Stomach (tissue), 4 donors: ENCODE results near the gene NAA40.

Experiments
- EP300 ChIP-seq: sonication (generic); formaldehyde crosslinking; IDR thresholded peaks from one replicate; pipeline ENCODE4 v1.6.1; 2017; ENCODE audit warnings: antibody characterized with exemption
- POLR2A ChIP-seq, 4 donors: fragments of 450-650 bp; IDR thresholded peaks; one replicate each; pipeline ENCODE4 v1.6.1; 2016; ENCODE audit warnings: antibody characterized with exemption in 4 of 4, control low read depth in 2 of 4, mild to moderate bottlenecking in 1 of 4, moderate library complexity in 1 of 4
- POLR2AphosphoS5 ChIP-seq, 3 donors: sonication (generic); formaldehyde crosslinking; IDR thresholded peaks; one replicate each; pipeline ENCODE4 v1.6.1; 2016; ENCODE audit warnings: antibody characterized with exemption in 3 of 3
- TF ChIP-seq, protein P1 (sequence below), 7 experiments: fragments of 450-650 bp in 4 of 7; fragments of 200-600 bp in 3 of 7; sonication (generic) in 3 of 7; IDR thresholded peaks; one replicate each; pipeline ENCODE4 v1.5.1; 2016 to 2019; ENCODE audit warnings: antibody characterized with exemption in 7 of 7, control low read depth in 2 of 7, mild to moderate bottlenecking in 1 of 7

DNA sequence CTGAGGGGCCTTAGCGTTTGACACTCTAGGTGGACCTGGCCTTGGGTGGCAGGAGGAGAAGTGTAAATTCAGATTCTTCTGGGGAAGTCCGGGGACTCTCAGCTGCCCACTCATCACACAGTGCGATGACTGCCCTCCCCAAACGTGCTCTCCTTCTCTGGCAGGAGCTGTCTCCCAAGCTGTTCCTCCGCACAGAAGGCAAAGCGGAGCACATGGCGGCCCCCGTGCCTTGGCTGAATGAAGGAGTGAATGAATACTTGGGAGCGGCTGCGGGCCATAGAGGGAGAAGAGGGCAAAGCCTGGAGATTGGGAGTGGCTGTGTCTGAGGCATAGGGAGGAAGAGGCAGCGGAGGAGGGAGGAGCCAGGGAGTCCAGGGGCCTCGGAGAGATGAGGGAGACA is 6.9 kb upstream of the NAA40 start:
- TF ChIP-seq, protein P1, sequence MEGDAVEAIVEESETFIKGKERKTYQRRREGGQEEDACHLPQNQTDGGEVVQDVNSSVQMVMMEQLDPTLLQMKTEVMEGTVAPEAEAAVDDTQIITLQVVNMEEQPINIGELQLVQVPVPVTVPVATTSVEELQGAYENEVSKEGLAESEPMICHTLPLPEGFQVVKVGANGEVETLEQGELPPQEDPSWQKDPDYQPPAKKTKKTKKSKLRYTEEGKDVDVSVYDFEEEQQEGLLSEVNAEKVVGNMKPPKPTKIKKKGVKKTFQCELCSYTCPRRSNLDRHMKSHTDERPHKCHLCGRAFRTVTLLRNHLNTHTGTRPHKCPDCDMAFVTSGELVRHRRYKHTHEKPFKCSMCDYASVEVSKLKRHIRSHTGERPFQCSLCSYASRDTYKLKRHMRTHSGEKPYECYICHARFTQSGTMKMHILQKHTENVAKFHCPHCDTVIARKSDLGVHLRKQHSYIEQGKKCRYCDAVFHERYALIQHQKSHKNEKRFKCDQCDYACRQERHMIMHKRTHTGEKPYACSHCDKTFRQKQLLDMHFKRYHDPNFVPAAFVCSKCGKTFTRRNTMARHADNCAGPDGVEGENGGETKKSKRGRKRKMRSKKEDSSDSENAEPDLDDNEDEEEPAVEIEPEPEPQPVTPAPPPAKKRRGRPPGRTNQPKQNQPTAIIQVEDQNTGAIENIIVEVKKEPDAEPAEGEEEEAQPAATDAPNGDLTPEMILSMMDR (IDR thresholded peaks at IDR 0.05), result no peak
- no peak for TF ChIP-seq EP300
- TF ChIP-seq POLR2A (IDR thresholded peaks at IDR 0.05), result no peak
- TF ChIP-seq POLR2AphosphoS5 (IDR thresholded peaks at IDR 0.05), result no peak
